ENCODE results near the gene TBL3.

TBL3 gene

GRCh38 chr16:2027024-2028010 is 55.5 kb downstream of the TBL3 start (continued):
- TF ChIP-seq KLF8 (tag by site-specific recombination; IDR thresholded peaks at IDR 0.05) (no peak; the same call in 1 of the 2 replicates), ZNF629 (tag by site-specific recombination; IDR thresholded peaks at IDR 0.05) (no peak), ZFHX2 (tag by site-specific recombination; conservative IDR thresholded peaks at IDR 0.05) (no peak), EGR2 (tag by site-specific recombination; IDR thresholded peaks at IDR 0.05; ENCODE audit: low read depth) (no peak), ZNF670 (tag by site-specific recombination; IDR thresholded peaks at IDR 0.05; ENCODE audit: low read depth) (no peak), ZNF623 (tag by site-specific recombination; IDR thresholded peaks at IDR 0.05) (no peak), ZNF560 (tag by site-specific recombination; IDR thresholded peaks at IDR 0.05; ENCODE audit: borderline replicate concordance) (no peak), ZNF518A (tag by site-specific recombination; conservative IDR thresholded peaks at IDR 0.05; ENCODE audit: low read depth) (no peak), IKZF3 (tag by site-specific recombination; IDR thresholded peaks at IDR 0.05) (no peak), ZNF324 (tag by site-specific recombination; IDR thresholded peaks at IDR 0.05) (no peak), ZNF121 (tag by site-specific recombination; IDR thresholded peaks at IDR 0.05) (0 out of 2 replicates have a peak, but pooled peaks have one; percentile 58), ZSCAN4 (tag by site-specific recombination; IDR thresholded peaks at IDR 0.05) (peak; percentile 83), ZNF350 (tag by site-specific recombination; IDR thresholded peaks at IDR 0.05) (no peak), KLF16 (tag by site-specific recombination; IDR thresholded peaks at IDR 0.05) (no peak), HOXC10 (CRISPR knock-in tag; IDR thresholded peaks at IDR 0.05) (no peak), KLF1 (tag by site-specific recombination; IDR thresholded peaks at IDR 0.05) (peak; percentile 66), PRDM1 (tag by site-specific recombination; IDR thresholded peaks at IDR 0.05) (no peak), ZNF155 (tag by site-specific recombination; IDR thresholded peaks at IDR 0.05) (no peak), ZNF280C (tag by site-specific recombination; IDR thresholded peaks at IDR 0.05) (no peak), ZBTB48 (tag by site-specific recombination; IDR thresholded peaks at IDR 0.05) (peak; percentile 46; the same call in 1 of the 2 replicates), ZBTB49 (tag by site-specific recombination; IDR thresholded peaks at IDR 0.05; ENCODE audit: low read depth) (no peak), INSM2 (tag by site-specific recombination; IDR thresholded peaks at IDR 0.05) (no peak), HOXA7 (CRISPR knock-in tag; IDR thresholded peaks at IDR 0.05; ENCODE audit: borderline replicate concordance) (no peak), ZNF311 (tag by site-specific recombination; IDR thresholded peaks at IDR 0.05; ENCODE audit: borderline replicate concordance) (no peak), ZNF239 (tag by site-specific recombination; IDR thresholded peaks at IDR 0.05) (no peak), ZNF549 (tag by site-specific recombination; IDR thresholded peaks at IDR 0.05) (no peak), ZNF677 (tag by site-specific recombination; IDR thresholded peaks at IDR 0.05) (no peak)

All from HEK293 (cell line).